ENCODE data around the gene FAM89B. TPM values are rescaled to one million over a fixed set of nuclear protein-coding genes. Genes with fewer than 3 reads are reported as not detected.

Gene FAM89B
- total and polyA plus RNA-seq, 4 donors, result 20.6 to 53.5 (median 44.4) TPM

DNA sequence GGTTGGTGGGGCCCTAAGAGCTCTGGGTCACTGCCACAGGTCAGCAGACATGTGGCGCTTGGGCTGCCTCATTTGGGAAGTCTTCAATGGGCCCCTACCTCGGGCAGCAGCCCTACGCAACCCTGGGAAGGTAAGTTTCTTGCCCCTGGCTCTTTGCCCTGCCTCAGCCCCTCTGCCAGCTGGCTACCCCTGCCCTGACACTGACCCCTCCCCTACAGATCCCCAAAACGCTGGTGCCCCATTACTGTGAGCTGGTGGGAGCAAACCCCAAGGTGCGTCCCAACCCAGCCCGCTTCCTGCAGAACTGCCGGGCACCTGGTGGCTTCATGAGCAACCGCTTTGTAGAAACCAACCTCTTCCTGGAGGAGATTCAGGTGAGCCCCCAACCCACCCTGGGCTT lies 45.6 kb upstream of the FAM89B start:
- 90 to 94% methylated on average over 8 of the region's 8 CpGs for WGBS, 2 donors
- ATAC-seq (ENCODE audit: insufficient read depth, low FRiP score) (no peak), DNase-seq (no peak)
- Histone ChIP-seq H3K4me1 (ENCODE audit: control insufficient read depth in 5 of 5, insufficient read depth in 5 of 5, low read length in 5 of 5) (peaks cover 5 to 20% (median 10%) of the 10 kb centered on the region in 5 donors), H3K9me3 (ENCODE audit: control insufficient read depth in 4 of 4, insufficient read depth in 3 of 4, low read length in 3 of 4) (no peaks in the 10 kb centered on the region), H3K9ac (ENCODE audit: insufficient read depth in 1 of 2, low read length in 2 of 2) (no peak overlapping the region), H3K4me3 (no peak overlapping the region), H3K27ac (ENCODE audit: low read depth in 1 of 2, low read length in 1 of 2) (no peak overlapping the region), H3K27me3 (ENCODE audit: control insufficient read depth in 3 of 3, insufficient read depth in 3 of 3, low read length in 2 of 3) (no peaks in the 10 kb centered on the region), H3K36me3 (ENCODE audit: control insufficient read depth in 4 of 4, insufficient read depth in 4 of 4, low read length in 4 of 4) (peaks cover 11 to 30% (median 22%) of the 10 kb centered on the region in 4 donors)
- TF ChIP-seq, protein P1, sequence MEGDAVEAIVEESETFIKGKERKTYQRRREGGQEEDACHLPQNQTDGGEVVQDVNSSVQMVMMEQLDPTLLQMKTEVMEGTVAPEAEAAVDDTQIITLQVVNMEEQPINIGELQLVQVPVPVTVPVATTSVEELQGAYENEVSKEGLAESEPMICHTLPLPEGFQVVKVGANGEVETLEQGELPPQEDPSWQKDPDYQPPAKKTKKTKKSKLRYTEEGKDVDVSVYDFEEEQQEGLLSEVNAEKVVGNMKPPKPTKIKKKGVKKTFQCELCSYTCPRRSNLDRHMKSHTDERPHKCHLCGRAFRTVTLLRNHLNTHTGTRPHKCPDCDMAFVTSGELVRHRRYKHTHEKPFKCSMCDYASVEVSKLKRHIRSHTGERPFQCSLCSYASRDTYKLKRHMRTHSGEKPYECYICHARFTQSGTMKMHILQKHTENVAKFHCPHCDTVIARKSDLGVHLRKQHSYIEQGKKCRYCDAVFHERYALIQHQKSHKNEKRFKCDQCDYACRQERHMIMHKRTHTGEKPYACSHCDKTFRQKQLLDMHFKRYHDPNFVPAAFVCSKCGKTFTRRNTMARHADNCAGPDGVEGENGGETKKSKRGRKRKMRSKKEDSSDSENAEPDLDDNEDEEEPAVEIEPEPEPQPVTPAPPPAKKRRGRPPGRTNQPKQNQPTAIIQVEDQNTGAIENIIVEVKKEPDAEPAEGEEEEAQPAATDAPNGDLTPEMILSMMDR (IDR thresholded peaks at IDR 0.05; ENCODE audit: control extremely low read depth, extremely low read depth), result no peak

DNA sequence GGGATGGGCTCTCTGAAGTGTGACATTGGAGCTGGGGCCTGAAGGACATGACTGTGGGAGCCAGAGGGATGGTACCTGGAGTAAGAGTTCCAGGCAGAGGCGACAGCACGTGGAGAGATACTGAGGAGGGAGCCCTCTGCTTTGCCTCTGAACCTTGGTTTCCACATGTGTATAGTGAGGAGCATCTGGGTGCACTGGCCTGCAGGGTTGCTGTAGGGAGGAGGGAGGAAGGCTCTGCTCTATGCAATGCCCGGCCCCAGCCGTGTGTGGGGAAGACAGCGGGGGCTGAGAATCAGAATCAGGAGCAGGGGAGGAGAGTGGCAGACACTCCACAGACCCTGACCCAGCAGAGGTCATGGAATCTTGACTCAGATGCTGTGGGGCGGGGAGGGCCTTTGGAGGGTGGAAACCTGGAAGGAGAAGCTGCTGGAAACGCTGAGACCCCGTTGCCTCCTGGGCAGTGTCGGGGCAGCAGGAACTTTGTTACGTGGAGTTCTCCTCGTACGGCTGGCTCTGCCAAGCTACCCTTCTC lies 43.5 kb upstream of the FAM89B start:
- no peaks in the 10 kb centered on the region for H3K9me3 ChIP-seq (ENCODE audit: control insufficient read depth in 4 of 4, insufficient read depth in 3 of 4, low read length in 3 of 4)
- no peak overlapping the region for H3K27ac ChIP-seq (ENCODE audit: low read depth in 1 of 2, low read length in 1 of 2)
- ATAC-seq (ENCODE audit: insufficient read depth, low FRiP score), result no peak
- peaks cover 11 to 42% (median 28%) of the 10 kb centered on the region in 4 donors for H3K36me3 ChIP-seq (ENCODE audit: control insufficient read depth in 4 of 4, insufficient read depth in 4 of 4, low read length in 4 of 4)
- peaks cover 5 to 16% (median 10%) of the 10 kb centered on the region in 5 donors for H3K4me1 ChIP-seq (ENCODE audit: control insufficient read depth in 5 of 5, insufficient read depth in 5 of 5, low read length in 5 of 5)
- no peak for DNase-seq
- no peak overlapping the region for H3K9ac ChIP-seq (ENCODE audit: insufficient read depth in 1 of 2, low read length in 2 of 2)
- TF ChIP-seq, protein P1 (IDR thresholded peaks at IDR 0.05; ENCODE audit: control extremely low read depth, extremely low read depth), result no peak
- WGBS, 2 donors, result 91 to 95% methylated on average over 12 of the region's 12 CpGs
- no peak overlapping the region for H3K4me3 ChIP-seq
- H3K27me3 ChIP-seq (ENCODE audit: control insufficient read depth in 3 of 3, insufficient read depth in 3 of 3, low read length in 2 of 3), result no peaks in the 10 kb centered on the region

DNA sequence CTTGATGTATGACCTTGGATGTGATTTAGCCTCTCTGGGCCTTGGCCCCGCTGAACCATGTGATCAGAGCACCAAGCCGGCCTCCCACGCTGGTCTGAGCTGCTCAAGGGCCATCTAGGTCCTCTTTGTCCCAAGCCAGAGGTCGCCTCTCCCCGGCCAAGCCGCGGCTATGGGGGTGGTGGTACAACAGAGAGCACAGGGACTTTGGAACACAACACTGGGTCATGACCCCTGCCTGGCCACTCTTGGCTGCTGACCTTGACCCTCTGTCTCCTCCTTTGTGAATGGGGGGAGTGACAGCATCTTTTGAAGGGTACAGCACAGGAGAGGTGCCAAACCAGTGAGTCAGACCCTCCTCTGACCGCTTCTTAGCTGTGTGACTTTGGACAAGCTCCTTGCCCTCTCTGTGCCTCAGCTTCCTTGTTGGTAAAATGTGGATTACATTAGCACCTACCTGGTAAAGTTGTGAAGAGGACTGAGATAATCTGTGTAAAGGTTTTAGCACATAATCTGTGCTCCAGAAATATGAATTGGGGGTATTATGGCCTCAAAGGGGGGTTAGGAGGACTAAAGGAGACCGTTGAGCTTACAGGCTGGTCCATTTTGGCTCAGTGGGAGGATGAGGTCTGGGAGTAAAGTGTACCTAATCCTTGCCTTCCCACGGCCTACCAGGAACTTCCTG lies 42.7 kb upstream of the FAM89B start:
- TF ChIP-seq, protein P1 (IDR thresholded peaks at IDR 0.05; ENCODE audit: control extremely low read depth, extremely low read depth), result no peak
- Histone ChIP-seq H3K27ac (ENCODE audit: low read depth in 1 of 2, low read length in 1 of 2) (no peak overlapping the region), H3K9ac (ENCODE audit: insufficient read depth in 1 of 2, low read length in 2 of 2) (no peak overlapping the region), H3K36me3 (ENCODE audit: control insufficient read depth in 4 of 4, insufficient read depth in 4 of 4, low read length in 4 of 4) (peaks cover 11 to 43% (median 28%) of the 10 kb centered on the region in 4 donors), H3K4me3 (no peak overlapping the region), H3K4me1 (ENCODE audit: control insufficient read depth in 5 of 5, insufficient read depth in 5 of 5, low read length in 5 of 5) (peaks cover 5 to 10% (median 7%) of the 10 kb centered on the region in 5 donors), H3K9me3 (ENCODE audit: control insufficient read depth in 4 of 4, insufficient read depth in 3 of 4, low read length in 3 of 4) (no peaks in the 10 kb centered on the region), H3K27me3 (ENCODE audit: control insufficient read depth in 3 of 3, insufficient read depth in 3 of 3, low read length in 2 of 3) (no peaks in the 10 kb centered on the region)
- 86 to 88% methylated on average over 10 of the region's 10 CpGs for WGBS, 2 donors
- no peak for ATAC-seq (ENCODE audit: insufficient read depth, low FRiP score)
- DNase-seq, result no peak

Data from lung (tissue), 12 donors.